ENCODE data around the gene POU3F3. TPM values are rescaled to one million over a fixed set of nuclear protein-coding genes. Genes with fewer than 3 reads are reported as not detected.

The POU3F3 gene
- total RNA-seq (not detected), polyA plus RNA-seq (not detected)

DNA sequence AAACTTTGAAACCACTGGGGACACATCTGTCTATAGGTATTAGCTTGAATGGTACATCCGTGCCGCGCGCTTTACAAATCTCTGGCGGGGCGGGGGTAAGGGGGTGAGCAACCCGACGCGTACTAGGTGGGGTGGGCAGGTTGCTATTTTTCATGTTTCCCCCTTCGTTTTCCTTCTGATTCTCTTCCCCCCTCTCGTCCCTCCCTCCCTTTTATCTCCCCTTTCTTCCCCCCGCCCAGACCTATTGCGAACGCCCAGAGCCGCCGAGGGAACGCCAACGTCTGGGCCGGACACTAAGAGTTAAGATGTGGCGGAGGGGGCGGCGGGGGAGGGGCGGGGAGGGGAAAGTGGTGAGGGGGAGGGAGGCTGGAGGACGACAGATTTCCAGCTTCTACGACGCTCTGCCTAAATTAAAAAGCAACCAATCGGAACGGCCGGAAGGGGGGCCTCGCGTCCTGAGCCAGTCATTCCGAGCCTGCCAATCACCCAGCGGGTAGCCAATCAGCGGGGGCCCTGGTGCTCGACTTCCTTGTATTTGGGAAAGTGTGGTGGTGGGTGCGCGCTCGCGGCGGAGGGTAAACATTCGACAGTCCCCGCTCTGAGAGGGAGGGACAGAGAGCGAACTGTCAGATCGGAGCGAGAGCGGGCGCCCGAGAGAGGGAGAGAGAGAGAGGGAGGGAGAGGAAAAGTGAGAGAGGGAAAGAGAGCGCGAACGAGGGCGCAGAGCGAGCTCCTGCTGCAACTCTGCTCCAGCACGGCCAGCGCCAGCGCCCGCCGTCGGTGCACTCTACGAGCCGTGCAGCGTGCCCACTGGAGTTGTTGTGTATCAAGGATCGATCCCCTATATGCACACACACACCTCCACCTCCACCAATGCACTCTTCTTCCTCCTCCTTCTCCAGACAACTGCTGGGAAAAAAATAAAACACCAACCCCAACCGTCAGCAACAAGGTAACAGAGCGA is at the start of gene POU3F3:
POU3F3 (plus strand) TSS at position 582 of the 964 bp plus-strand sequence. CDS start 1,396 bp downstream, outside the sequence.
- WGBS, 2 donors, result 5 to 7% methylated on average over 57 to 65 of the region's 65 CpGs
- ATAC-seq, result peak; percentile 39 to 64 (median 54)
- peaks cover 0 to 59% (median 21%) of the 10 kb centered on the region in 4 donors for H3K27me3 ChIP-seq
- peak within 1 kb of the TSS in 2 of 4 donors; percentile 20 to 34 for H3K4me3 ChIP-seq
- no peak for FAIRE-seq
- peaks cover 4 to 6% (median 4%) of the 10 kb centered on the region in 3 donors for H3K4me1 ChIP-seq
- no peaks in the 10 kb centered on the region for H3K36me3 ChIP-seq
- TF ChIP-seq, protein P1, sequence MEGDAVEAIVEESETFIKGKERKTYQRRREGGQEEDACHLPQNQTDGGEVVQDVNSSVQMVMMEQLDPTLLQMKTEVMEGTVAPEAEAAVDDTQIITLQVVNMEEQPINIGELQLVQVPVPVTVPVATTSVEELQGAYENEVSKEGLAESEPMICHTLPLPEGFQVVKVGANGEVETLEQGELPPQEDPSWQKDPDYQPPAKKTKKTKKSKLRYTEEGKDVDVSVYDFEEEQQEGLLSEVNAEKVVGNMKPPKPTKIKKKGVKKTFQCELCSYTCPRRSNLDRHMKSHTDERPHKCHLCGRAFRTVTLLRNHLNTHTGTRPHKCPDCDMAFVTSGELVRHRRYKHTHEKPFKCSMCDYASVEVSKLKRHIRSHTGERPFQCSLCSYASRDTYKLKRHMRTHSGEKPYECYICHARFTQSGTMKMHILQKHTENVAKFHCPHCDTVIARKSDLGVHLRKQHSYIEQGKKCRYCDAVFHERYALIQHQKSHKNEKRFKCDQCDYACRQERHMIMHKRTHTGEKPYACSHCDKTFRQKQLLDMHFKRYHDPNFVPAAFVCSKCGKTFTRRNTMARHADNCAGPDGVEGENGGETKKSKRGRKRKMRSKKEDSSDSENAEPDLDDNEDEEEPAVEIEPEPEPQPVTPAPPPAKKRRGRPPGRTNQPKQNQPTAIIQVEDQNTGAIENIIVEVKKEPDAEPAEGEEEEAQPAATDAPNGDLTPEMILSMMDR (IDR thresholded peaks at IDR 0.05), result no peak
- DNase-seq, result peak in 4 of 6 donors; percentile 34 to 64 (median 44)
- no peak within 1 kb of the TSS for H3K27ac ChIP-seq
- intact Hi-C loops (cut with DNase I), result no loop called here
- no peaks in the 10 kb centered on the region for H3K9me3 ChIP-seq

DNA sequence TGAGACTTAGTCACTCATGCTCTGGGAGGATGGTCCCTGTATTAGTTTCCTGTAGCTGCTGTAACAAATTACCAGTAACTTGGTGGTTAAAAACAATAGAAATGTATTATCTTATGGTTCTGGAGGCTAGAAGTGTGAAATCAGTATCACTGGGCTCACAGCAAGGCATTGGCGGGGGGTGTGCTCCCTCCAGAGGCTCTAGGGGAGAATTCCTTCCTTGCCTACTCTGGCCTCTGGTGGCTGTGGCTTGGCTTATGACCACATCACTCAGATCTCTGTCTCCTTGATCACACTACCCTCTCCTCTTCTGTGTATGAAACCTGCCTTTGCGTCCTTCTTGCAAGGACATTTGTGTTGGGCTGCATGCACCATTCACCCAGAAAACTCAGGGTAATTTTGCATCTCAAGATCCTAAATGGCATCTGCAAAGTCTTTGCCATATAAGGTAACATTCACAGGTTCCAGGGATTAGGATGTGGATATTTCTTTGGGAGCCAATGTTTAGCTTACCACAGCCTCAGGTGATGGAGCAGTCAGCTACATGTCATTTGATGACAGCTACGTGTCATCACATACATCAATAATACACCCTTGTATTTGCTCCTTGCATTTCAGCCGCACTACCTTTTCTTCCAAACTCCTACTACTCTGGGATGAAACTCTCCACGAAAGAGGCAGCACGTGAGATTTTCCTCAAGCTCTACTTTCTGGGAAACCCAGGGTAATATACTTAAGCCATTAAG is 49.6 kb upstream of the POU3F3 start:
- Histone ChIP-seq H3K4me1 (no peaks in the 10 kb centered on the region), H3K9me3 (no peaks in the 10 kb centered on the region), H3K36me3 (no peaks in the 10 kb centered on the region), H3K27ac (no peak overlapping the region), H3K4me3 (no peak overlapping the region), H3K27me3 (no peaks in the 10 kb centered on the region)
- ATAC-seq, result no peak
- intact Hi-C loops (cut with DNase I), result no loop called here
- TF ChIP-seq, protein P1 (IDR thresholded peaks at IDR 0.05), result no peak
- no peak for DNase-seq
- FAIRE-seq, result no peak
- 59 to 70% methylated on average over 6 of the region's 6 CpGs for WGBS, 2 donors

DNA sequence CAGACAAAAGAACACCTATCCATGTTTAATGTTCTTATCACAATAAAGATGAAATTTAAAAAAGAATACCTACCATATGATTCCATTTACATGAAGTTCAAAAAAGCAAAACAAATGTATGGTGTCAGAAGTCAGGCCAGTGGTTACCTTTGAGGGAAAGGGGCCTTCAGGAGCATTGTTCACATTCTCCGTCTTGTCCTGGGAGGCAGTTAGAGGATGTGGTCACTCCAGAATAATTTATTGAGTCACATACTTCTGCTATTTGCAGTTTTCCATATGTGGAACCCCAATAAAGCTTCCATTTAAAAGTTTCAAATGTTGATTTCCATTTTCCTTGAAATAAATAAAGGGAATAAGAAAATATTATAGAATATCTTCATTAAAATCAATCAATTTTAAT is 41.6 kb upstream of the POU3F3 start:
- WGBS, 2 donors, result 78 to 84% methylated on average over 1 of the region's 1 CpG
- H3K4me1 ChIP-seq, result no peaks in the 10 kb centered on the region
- TF ChIP-seq, protein P1 (IDR thresholded peaks at IDR 0.05), result no peak
- H3K4me3 ChIP-seq, result no peak overlapping the region
- H3K36me3 ChIP-seq, result no peaks in the 10 kb centered on the region
- no peak overlapping the region for H3K27ac ChIP-seq
- no peaks in the 10 kb centered on the region for H3K9me3 ChIP-seq
- FAIRE-seq (no peak), DNase-seq (no peak), ATAC-seq (no peak)
- no peaks in the 10 kb centered on the region for H3K27me3 ChIP-seq
- intact Hi-C loops (cut with DNase I), result no loop called here

DNA sequence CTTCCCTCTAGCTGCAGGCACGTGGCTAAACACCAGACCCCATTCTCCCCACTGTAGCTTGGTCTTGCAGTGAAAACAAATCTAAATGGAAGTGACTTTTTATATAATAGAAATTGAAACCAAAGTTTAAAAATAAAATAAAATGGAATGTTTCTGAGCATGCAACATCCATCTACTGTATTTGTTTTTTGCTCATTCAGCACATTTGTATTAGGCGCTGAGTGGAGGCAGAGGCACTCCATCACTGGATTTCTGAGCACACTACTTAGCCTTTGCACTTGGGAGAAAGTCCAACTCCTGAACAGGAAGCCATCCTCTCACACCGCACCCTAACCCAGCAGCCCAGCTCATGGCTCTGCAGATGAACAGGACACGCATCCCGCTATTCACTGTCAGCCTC is 37.8 kb upstream of the POU3F3 start:
- Histone ChIP-seq H3K4me3 (no peak overlapping the region), H3K36me3 (no peaks in the 10 kb centered on the region), H3K9me3 (no peaks in the 10 kb centered on the region), H3K4me1 (no peaks in the 10 kb centered on the region), H3K27ac (no peak overlapping the region), H3K27me3 (no peaks in the 10 kb centered on the region)
- TF ChIP-seq, protein P1 (IDR thresholded peaks at IDR 0.05), result no peak
- ATAC-seq (no peak), FAIRE-seq (no peak), DNase-seq (no peak)
- WGBS, 2 donors, result 79 to 81% methylated on average over 5 of the region's 5 CpGs
- intact Hi-C loops (cut with DNase I), result no loop called here
